Heart left ventricle (tissue), 13 donors: ENCODE data around the gene TRIM65.

ENCODE experiments used
- POLR2A ChIP-seq, 2 donors: fragments of 450-650 bp; IDR thresholded peaks; one replicate each; pipeline ENCODE4 v1.6.1; 2017; ENCODE audit warnings: antibody characterized with exemption in 2 of 2, mild to moderate bottlenecking in 2 of 2, moderate library complexity in 2 of 2
- TF ChIP-seq, protein P1 (sequence below), 12 donors: fragments of 200-600 bp; sonication (generic) in 4 of 12; IDR thresholded peaks; one replicate each; pipeline versions ENCODE4 v1.5.0 to v1.8.0; 2018 to 2022; ENCODE audit warnings: antibody characterized with exemption in 12 of 12, mild to moderate bottlenecking in 5 of 12
- donor health status: ischemic (EF 13 %, LVEDD 7.1; RV severe dilation, severe dysfunction).
- donor health status: DM: no; HTN: yes; CAD: no.
- donor health status: DM: no; HTN: no; CAD: no.
- donor health status: ischemic (EF 25% LVEDD 6.9; RV normal size, moderate dysfunction).
- donor health status: ischemic (EF 25% LVEDD 5.7; RV mildly dilated, moderate dysfunction).
- donor health status: ischemic (EF 35%, LVEDD 5.7; RV mildly dilated, moderate dysfunction).
- donor health status: nonischemic (EF 11% LVEDD 7.7; RV severe dilation, severe dysfunction).
- donor health status: DM: yes; HTN: yes; CAD: no.
- donor health status: PGD.
- donor health status: ischemic (EF 29% LVEDD 5.4; RV normal size, mild dysfunction).
- donor health status: nonischemic (EF 23%, LVEDD 6.1; RV moderate dilation, normal function).

DNA sequence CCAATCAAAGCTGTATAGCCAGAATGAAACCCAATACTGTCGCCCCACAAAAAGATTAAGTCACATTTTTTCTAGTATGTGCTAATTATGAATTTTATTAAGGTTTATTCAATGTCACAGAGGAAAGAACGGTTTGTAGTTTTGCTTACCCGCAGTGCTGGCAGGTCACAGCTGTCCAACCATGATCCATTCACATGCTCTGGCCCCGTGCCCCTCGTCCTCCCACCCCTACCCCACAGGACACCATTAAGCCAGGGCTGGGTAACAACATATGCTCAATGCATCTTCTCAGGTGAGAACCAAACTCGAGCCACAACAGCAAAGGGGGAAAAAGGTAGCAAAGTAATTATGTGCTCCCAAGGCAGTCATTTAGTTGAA is 44.7 kb upstream of the TRIM65 start:
- TF ChIP-seq, protein P1, sequence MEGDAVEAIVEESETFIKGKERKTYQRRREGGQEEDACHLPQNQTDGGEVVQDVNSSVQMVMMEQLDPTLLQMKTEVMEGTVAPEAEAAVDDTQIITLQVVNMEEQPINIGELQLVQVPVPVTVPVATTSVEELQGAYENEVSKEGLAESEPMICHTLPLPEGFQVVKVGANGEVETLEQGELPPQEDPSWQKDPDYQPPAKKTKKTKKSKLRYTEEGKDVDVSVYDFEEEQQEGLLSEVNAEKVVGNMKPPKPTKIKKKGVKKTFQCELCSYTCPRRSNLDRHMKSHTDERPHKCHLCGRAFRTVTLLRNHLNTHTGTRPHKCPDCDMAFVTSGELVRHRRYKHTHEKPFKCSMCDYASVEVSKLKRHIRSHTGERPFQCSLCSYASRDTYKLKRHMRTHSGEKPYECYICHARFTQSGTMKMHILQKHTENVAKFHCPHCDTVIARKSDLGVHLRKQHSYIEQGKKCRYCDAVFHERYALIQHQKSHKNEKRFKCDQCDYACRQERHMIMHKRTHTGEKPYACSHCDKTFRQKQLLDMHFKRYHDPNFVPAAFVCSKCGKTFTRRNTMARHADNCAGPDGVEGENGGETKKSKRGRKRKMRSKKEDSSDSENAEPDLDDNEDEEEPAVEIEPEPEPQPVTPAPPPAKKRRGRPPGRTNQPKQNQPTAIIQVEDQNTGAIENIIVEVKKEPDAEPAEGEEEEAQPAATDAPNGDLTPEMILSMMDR (IDR thresholded peaks at IDR 0.05): no peak
- TF ChIP-seq POLR2A (IDR thresholded peaks at IDR 0.05): no peak
